ENCODE measurements around the gene ARSG.

The ARSG gene

DNA sequence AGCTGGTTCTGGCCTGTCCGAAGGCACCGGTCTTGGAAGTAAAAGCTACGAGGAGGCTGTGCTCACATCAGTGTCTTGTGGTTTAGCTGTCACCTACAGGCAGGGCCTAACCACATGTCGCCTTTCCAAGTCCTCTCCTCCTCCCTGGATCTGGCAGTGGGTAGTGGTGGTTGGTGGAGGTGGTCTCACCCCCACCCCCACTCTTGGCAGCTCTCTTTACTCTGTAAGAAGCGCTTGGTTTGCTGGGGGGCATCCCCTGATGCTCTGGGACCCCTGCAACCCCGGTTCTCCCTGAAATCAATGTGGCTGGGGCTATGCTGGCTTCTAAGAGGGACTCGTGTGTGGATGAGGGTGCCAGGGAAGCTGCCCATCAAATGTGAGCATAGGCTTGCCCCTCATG lies 97.7 kb downstream of the ARSG start:
- no peak for DNase-seq (ENCODE audit: low read depth)
- H3K4me3 ChIP-seq (ENCODE audit: low read depth, low read length), result no peak overlapping the region
- TF ChIP-seq, protein P1, sequence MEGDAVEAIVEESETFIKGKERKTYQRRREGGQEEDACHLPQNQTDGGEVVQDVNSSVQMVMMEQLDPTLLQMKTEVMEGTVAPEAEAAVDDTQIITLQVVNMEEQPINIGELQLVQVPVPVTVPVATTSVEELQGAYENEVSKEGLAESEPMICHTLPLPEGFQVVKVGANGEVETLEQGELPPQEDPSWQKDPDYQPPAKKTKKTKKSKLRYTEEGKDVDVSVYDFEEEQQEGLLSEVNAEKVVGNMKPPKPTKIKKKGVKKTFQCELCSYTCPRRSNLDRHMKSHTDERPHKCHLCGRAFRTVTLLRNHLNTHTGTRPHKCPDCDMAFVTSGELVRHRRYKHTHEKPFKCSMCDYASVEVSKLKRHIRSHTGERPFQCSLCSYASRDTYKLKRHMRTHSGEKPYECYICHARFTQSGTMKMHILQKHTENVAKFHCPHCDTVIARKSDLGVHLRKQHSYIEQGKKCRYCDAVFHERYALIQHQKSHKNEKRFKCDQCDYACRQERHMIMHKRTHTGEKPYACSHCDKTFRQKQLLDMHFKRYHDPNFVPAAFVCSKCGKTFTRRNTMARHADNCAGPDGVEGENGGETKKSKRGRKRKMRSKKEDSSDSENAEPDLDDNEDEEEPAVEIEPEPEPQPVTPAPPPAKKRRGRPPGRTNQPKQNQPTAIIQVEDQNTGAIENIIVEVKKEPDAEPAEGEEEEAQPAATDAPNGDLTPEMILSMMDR (IDR thresholded peaks at IDR 0.05; ENCODE audit: low read depth, low read length, missing control alignments), result no peak

DNA sequence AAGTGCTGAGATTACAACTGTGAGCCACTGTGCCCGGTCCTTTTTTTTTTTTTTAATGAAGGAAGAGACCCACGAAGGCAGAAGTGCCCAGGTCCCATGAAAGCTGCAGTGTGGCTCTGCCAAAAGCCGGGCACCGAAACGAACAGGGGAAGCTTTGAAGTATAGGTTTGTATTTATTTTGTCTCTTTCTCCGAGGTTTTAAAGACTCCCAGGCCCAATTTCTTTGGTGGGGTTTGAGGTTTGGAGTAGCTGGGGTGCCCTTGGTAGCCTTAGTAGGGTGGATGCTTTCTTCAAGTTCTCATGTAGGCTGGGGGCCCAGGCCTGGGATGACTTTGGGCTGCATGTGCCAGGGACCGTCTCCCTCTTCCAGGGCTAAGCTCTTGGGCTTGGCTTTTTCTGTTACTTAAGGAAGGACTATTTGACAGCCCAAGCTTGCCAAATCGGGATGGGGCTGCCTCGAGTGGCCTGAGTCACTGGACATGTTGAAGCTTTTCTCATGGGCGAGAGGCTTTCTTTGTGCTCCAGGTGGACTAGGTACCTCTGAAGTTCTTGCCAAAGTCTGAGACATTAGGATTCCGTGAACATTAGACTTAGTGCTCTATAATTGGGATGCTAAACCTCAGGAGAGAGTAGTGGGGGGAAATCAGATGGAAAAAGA lies 99.7 kb downstream of the ARSG start:
- H3K4me3 ChIP-seq (ENCODE audit: low read depth, low read length), result no peak overlapping the region
- TF ChIP-seq, protein P1 (IDR thresholded peaks at IDR 0.05; ENCODE audit: low read depth, low read length, missing control alignments), result no peak
- DNase-seq (ENCODE audit: low read depth), result no peak

DNA sequence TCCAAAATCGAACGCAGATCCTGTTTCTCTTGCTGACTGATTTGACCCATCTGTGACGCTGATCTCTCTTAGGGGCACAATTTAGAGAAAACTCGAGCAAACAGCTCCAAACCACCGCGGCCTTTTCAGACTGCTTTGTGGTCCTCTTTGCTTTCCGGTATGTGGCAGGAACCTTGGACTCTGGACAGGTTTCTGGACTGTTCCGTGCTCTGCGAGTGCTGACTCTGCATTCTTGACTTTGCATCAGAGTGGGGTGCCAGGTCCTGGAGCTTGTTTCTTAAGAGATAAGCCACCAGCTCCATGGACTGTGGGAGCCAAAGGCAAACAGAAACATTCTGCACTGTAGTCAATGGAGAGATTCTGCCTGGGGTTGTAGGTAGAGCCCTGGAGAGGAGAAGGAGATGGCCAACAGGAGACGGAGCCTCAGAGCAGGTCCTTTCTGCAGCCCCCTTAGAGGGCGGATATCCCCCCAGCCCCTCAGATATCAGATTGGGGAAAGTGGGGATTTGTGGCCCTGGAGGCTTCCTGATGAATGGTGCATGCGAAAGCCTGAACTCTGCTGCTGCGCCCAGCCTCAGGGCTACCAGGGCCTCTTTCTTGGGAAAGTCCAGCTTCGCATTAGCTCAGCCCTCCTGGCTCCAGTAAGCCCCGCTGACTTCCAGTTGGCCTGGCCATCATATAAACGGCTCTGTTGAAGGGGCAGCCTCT lies 100.4 kb downstream of the ARSG start:
- no peak overlapping the region for H3K4me3 ChIP-seq (ENCODE audit: low read depth, low read length)
- DNase-seq (ENCODE audit: low read depth), result no peak
- TF ChIP-seq, protein P1 (IDR thresholded peaks at IDR 0.05; ENCODE audit: low read depth, low read length, missing control alignments), result no peak

DNA sequence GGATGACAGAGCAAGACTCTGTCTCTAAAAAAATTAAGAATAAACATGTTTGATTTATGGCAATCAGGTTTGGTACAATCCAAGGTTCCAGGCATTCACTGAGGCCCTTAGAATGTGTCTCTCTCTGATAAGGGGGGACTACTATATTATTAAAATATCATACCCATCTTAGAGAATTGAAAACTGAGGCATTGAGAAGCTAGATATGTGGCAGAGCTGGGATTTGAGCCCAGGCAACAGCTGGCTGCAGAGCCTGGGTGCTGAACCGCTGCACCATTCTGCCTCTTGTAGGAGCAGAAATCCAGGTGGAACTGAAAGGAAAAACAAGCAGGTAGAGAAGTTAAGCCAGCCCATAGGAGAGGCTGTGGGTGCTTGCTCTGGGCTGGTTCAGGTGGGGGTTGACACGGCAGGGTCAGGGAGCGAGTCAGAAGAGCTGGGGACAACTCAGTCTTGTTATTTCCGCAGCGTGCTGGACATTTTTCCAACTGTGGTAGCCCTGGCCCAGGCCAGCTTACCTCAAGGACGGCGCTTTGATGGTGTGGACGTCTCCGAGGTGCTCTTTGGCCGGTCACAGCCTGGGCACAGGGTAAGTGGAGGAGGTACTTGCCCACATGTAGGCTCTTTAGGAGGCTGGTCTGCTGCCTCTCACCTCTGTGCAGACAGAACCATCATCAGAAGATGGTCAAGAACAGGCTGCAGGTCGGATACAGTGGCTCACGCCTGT lies 103.5 kb downstream of the ARSG start:
- H3K4me3 ChIP-seq (ENCODE audit: low read depth, low read length), result no peak overlapping the region
- TF ChIP-seq, protein P1 (IDR thresholded peaks at IDR 0.05; ENCODE audit: low read depth, low read length, missing control alignments), result no peak
- no peak for DNase-seq (ENCODE audit: low read depth)

DNA sequence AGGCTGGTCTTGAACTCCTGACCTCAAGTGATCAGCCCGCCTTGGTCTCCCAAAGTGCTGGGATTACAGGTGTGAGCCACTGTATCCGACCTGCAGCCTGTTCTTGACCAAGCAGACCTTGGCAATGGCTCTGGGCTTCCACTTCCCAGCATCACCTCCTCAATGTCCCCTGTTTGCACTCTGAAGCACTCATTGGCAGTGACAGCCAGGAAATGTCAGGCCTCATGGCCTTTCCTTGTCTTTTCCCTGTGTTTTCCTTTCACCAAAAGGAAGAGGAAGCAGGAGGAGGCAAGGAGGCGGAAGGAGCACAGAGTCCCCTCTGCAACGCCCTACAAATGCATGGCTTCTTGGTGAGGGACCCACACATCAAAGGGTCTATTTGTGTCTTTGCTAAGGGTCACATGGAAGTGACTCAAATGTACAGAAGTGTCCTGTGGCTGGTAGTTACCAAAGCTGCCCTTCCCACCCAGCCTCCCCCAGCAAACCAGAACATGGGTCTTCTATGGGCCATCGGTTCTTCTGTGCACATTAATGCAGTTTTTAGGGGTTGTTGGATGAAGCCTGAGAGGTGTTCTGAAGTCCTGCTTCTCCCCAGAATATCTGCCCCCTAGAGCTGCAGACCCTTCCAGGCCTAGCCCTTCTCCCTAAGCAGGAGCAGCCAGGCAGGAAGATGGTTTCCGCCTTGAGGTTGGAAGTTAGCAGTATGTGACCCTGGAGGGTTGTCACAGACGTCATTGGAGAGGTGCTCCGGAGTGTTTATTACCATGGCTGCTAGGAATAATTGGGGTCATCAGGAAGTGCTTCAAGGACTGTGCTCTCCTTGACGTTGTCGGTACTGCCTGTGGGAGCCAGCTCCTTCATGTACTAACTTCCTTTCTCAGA lies 105.2 kb downstream of the ARSG start:
- TF ChIP-seq, protein P1 (IDR thresholded peaks at IDR 0.05; ENCODE audit: low read depth, low read length, missing control alignments), result no peak
- DNase-seq (ENCODE audit: low read depth), result no peak
- H3K4me3 ChIP-seq (ENCODE audit: low read depth, low read length), result no peak overlapping the region

DNA sequence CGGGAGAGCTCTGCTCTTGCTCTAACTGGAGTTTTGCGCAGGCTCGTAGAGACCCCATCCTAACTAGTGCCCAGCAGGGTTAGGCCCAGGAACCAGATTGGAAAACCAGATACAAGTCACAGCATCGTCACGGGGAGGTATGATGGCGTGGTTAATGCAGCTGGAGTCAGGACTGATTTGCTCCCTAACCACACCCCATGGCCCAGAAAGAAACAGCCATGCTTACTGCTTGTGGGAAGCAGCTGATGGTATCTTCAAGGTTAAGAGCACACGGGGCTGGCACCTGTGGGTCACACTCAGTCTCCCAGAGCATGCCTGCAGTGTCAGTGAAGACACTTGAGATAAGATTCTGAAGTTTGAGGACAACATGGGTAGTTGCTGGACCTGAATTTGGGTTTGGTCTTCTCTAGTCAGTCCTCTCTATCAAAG lies 105.8 kb downstream of the ARSG start:
- no peak overlapping the region for H3K4me3 ChIP-seq (ENCODE audit: low read depth, low read length)
- TF ChIP-seq, protein P1 (IDR thresholded peaks at IDR 0.05; ENCODE audit: low read depth, low read length, missing control alignments), result no peak
- no peak for DNase-seq (ENCODE audit: low read depth)

Measured in GM12864 (cell line).